GM23248 (cell line): ENCODE data around the gene NFAT5. TPM values are rescaled to one million over a fixed set of nuclear protein-coding genes. Genes with fewer than 3 reads are reported as not detected.
"Not testable (repeated sequence)": the region's sequence is repeated elsewhere in the genome, so short reads cannot be mapped to it uniquely, and the experiment has no call there.

ENCODE experiments used
- DNase-seq: peaks from one replicate; pipeline ENCODE4 v3.0.0-alpha.2; 2015
- H2AFZ ChIP-seq: fragments of 200-600 bp; sonication (generic); 2 replicates; pipeline ENCODE4 v1.6.1; 2016; ENCODE audit warnings: antibody characterized with exemption
- H3F3A ChIP-seq: fragments of 200-600 bp; sonication (generic); 2 replicates; pipeline ENCODE4 v1.6.1; 2016; ENCODE audit warnings: mild to moderate bottlenecking, antibody characterized with exemption, mixed run types; ENCODE audit not compliant: insufficient read depth
- H3K27ac ChIP-seq: fragments of 200-600 bp; sonication (generic); 2 replicates; pipeline ENCODE4 v1.5.1; 2016; ENCODE audit warnings: mild to moderate bottlenecking
- H3K27me3 ChIP-seq: fragments of 200-600 bp; sonication (generic); replicated peaks from 2 replicates; pipeline ENCODE4 v1.6.1; 2016; ENCODE audit warnings: mild to moderate bottlenecking; ENCODE audit not compliant: insufficient read depth
- H3K36me3 ChIP-seq: fragments of 200-600 bp; sonication (generic); 2 replicates; pipeline ENCODE4 v1.6.1; 2016; ENCODE audit warnings: low read depth, mild to moderate bottlenecking
- H3K4me1 ChIP-seq: fragments of 200-600 bp; sonication (generic); 2 replicates; pipeline ENCODE4 v1.6.1; 2016; ENCODE audit warnings: mild to moderate bottlenecking; ENCODE audit not compliant: insufficient read depth
- H3K4me2 ChIP-seq: fragments of 200-600 bp; sonication (generic); one replicate; pipeline ENCODE4 v1.6.1; 2016; ENCODE audit warnings: mild to moderate bottlenecking; ENCODE audit not compliant: unreplicated experiment
- H3K4me3 ChIP-seq: fragments of 200-600 bp; sonication (generic); 2 replicates; pipeline ENCODE4 v1.5.1; 2016; ENCODE audit warnings: mild to moderate bottlenecking
- H3K79me2 ChIP-seq: fragments of 200-600 bp; sonication (generic); 2 replicates; pipeline ENCODE4 v1.6.1; 2016; ENCODE audit warnings: mild to moderate bottlenecking; ENCODE audit not compliant: insufficient read depth
- H3K9ac ChIP-seq: fragments of 200-600 bp; sonication (generic); 2 replicates; pipeline ENCODE4 v1.6.1; 2016; ENCODE audit warnings: mild to moderate bottlenecking
- H3K9me2 ChIP-seq: fragments of 200-600 bp; sonication (generic); 2 replicates; pipeline ENCODE4 v1.6.1; 2016; ENCODE audit warnings: mixed run types, mild to moderate bottlenecking, moderate library complexity; ENCODE audit not compliant: insufficient read depth
- H3K9me3 ChIP-seq: fragments of 200-600 bp; sonication (generic); one replicate; pipeline ENCODE4 v1.6.1; 2017; ENCODE audit warnings: low read depth
- H4K20me1 ChIP-seq: fragments of 200-600 bp; sonication (generic); 2 replicates; pipeline ENCODE4 v1.6.0; 2016; ENCODE audit not compliant: insufficient read depth
- EZH2 ChIP-seq: fragments of 200-600 bp; sonication (generic); IDR thresholded peaks from 2 replicates; pipeline ENCODE4 v1.6.1; 2018; ENCODE audit warnings: antibody characterized with exemption, mild to moderate bottlenecking; ENCODE audit not compliant: insufficient read depth, poor library complexity, severe bottlenecking
- EZH2phosphoT487 ChIP-seq: fragments of 200-600 bp; sonication (generic); IDR thresholded peaks from 2 replicates; pipeline ENCODE4 v1.6.1; 2018; ENCODE audit warnings: antibody characterized with exemption, moderate library complexity, mild to moderate bottlenecking, low read depth; ENCODE audit not compliant: insufficient read depth
- WGBS, 2 experiments: methylation state at CpG; one replicate each; pipeline ENCODE4 v1.1.6; 2015 to 2017; ENCODE audit warnings: low lambda C conversion rate in 2 of 2, low coverage in 1 of 2; ENCODE audit errors: missing lambda C conversion rate in 2 of 2; 5-methylcytosine and 5-hydroxymethylcytosine counted together
- in situ Hi-C: fragments of 300-500 bp; cut with MboI; formaldehyde crosslinking; loops from 2 replicates; pipeline ENCODE4 v1.15.0; 2020
- polyA plus RNA-seq: library from polyadenylated mRNA; unstranded; fragments of >200 nt; fragmentation: Nextera tagmentation; extraction: Ambion mirVana; gene quantifications from 2 replicates; pipeline ENCODE4 v1.2.1, GENCODE V29; 2016
- total RNA-seq: library from RNA; depleted of rRNA; stranded (reverse); fragments of >200 nt; shearing (Covaris generic); gene quantifications from 2 replicates; pipeline ENCODE4 v1.2.3, GENCODE V29; 2014

The NFAT5 gene
- total and polyA plus RNA-seq, 2 experiments from 2014 or later, result 8.0 to 9.8 TPM

DNA sequence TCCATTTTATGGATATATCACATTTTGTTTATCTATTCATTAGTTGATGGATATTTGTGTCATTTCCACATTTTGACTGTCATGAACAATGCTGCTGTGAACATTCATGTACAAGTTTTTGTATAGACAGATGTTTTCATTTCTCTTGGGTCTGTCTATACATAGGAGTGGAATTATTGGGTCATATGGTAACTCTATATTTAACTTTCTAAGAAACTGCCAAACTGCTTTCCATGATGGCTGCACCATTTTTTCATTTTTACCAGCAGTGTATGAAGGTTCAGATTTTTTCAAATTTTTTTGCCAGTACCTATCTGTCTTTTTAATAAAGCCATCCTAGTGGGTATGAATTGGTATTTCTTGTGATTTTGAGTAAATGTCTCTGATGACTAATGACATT lies 15.5 kb downstream of the NFAT5 start:
- Histone ChIP-seq H4K20me1 (peaks cover 23% of the 10 kb centered on the region), H3K4me2 (no peak overlapping the region), H3K9ac (no peak overlapping the region), H3F3A (peaks cover 13% of the 10 kb centered on the region), H2AFZ (no peak overlapping the region), H3K4me1 (0 out of 2 replicates have a peak, but pooled peaks cover 8% of the 10 kb centered on the region), H3K36me3 (peaks cover 9% of the 10 kb centered on the region; the same call in 1 of the 2 replicates), H3K9me3 (no peaks in the 10 kb centered on the region), H3K79me2 (peaks cover 100% of the 10 kb centered on the region), H3K27ac (no peak overlapping the region), H3K9me2 (no peaks in the 10 kb centered on the region), H3K27me3 (no peaks in the 10 kb centered on the region), H3K4me3 (no peak overlapping the region)
- in situ Hi-C loops, result no loop called here
- DNase-seq, result no peak
- TF ChIP-seq EZH2phosphoT487, result no peak

DNA sequence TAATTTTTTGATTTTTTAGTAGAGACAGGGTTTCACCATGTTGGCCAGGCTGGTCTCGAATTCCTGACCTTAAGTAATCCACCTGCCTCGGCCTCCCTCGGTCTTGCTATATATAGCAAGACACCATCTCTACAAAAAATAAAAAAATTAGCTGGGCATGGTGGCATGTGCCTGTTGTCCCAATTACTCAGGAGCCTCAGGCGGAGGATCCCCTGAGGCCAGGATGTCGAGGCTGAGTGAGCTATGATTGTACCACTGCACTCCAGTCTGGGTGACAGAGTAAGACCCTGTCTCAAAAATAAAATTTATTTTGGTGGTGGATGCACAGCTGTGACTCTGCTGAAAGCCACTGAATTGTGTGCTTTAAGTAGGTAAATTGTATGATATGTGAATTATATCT lies 18.7 kb downstream of the NFAT5 start:
- in situ Hi-C loops, H3K4me1 ChIP-seq, DNase-seq, H3K9ac ChIP-seq, H3K4me3 ChIP-seq, H3K27me3 ChIP-seq, H3K27ac ChIP-seq, H3K9me3 ChIP-seq, H3K4me2 ChIP-seq, H2AFZ ChIP-seq, H3K9me2 ChIP-seq: not testable (repeated sequence)
- H3K79me2 ChIP-seq, result peaks cover 100% of the 10 kb centered on the region
- peaks cover 15% of the 10 kb centered on the region; the same call in 1 of the 2 replicates for H4K20me1 ChIP-seq
- H3F3A ChIP-seq, result peaks cover 15% of the 10 kb centered on the region
- H3K36me3 ChIP-seq, result peaks cover 12% of the 10 kb centered on the region; the same call in 1 of the 2 replicates
- 95 to 99% methylated on average over 5 of the region's 5 CpGs for WGBS, 2 experiments

DNA sequence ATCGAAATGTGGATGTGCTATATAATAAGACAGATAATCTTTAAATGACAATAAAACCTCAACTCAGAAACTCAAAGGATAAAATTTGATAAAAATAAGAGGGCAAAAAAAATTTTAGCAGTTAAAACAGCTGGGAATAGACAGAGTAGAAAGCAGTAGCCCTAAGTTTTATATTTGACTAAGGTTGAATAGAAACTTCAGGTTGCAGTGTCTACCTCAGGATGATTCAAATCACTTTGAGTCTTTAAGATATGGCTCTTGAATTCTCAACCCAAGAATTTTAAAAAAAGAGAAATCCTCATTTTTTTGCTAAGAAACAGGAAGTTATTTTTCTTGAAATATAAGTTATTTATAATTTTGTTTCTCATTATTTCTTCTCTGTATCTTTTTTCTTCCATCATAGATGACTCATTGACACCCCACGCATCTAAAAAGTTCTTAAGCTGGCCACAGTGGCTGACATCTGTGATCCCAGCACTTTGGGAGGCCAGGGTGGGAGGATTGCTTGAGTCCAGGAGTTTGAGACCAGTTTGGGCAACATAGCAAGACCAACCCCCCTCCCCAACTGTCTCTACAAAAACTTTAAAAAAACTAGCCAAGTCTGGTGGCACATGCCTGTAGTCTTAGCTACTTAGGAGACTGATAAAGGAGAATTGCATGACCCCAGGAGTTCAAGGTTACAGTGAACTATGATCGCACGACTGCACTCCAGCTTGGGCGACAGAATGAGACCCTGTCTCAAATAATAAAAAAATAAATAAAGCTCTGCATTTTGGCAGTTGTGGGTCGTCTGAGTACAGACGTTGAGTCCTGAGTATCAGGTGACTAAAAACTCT lies 23.9 kb downstream of the NFAT5 start:
- no peak for DNase-seq
- Histone ChIP-seq H3K27ac (no peak overlapping the region), H3K9ac (no peak overlapping the region), H3K4me3 (no peak overlapping the region), H3K4me2 (no peak overlapping the region), H3K4me1 (peaks cover 23% of the 10 kb centered on the region), H3K79me2 (peaks cover 100% of the 10 kb centered on the region), H3F3A (peaks cover 36% of the 10 kb centered on the region), H2AFZ (no peak overlapping the region), H3K9me2 (no peaks in the 10 kb centered on the region), H3K36me3 (peaks cover 7% of the 10 kb centered on the region; the same call in 1 of the 2 replicates), H3K27me3 (no peaks in the 10 kb centered on the region), H3K9me3 (no peaks in the 10 kb centered on the region), H4K20me1 (peaks cover 11% of the 10 kb centered on the region; the same call in 1 of the 2 replicates)
- TF ChIP-seq EZH2phosphoT487 (no peak), EZH2 (no peak)
- 89 to 91% methylated on average over 7 of the region's 7 CpGs for WGBS, 2 experiments
- in situ Hi-C loops, result no loop called here

DNA sequence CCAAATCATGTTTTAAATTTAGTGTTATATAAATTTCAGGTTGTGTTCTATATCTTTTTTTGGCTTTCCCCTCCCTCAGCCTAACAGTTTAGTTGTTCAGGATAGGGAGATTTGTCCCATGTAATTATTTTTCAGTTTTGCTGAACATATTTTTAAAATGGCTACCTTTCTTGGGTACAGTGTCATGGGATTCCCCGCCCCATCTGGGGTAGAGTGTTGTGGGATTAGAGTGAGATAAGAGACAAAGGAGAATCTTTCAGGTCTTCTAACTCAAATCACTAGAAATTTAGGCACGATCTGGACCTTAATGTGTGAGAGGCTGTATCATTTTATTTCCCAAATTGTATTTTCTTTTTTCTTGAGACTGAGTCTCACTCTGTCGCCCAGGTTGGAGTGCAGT lies 24.8 kb downstream of the NFAT5 start:
- H3K27ac ChIP-seq, result no peak overlapping the region
- H3K9me2 ChIP-seq, result no peaks in the 10 kb centered on the region
- 95 to 100% methylated on average over 3 of the region's 3 CpGs for WGBS, 2 experiments
- H3K36me3 ChIP-seq, result peaks cover 4% of the 10 kb centered on the region; the same call in 1 of the 2 replicates
- H3K4me2 ChIP-seq, result no peak overlapping the region
- no peak overlapping the region for H3K4me3 ChIP-seq
- DNase-seq, result no peak
- no peaks in the 10 kb centered on the region for H3K9me3 ChIP-seq
- peaks cover 34% of the 10 kb centered on the region for H3F3A ChIP-seq
- TF ChIP-seq EZH2phosphoT487 (no peak), EZH2 (no peak)
- in situ Hi-C loops, result no loop called here
- peaks cover 100% of the 10 kb centered on the region for H3K79me2 ChIP-seq
- peaks cover 11% of the 10 kb centered on the region; the same call in 1 of the 2 replicates for H4K20me1 ChIP-seq
- H3K27me3 ChIP-seq, result no peaks in the 10 kb centered on the region
- H3K4me1 ChIP-seq, result peaks cover 25% of the 10 kb centered on the region
- H3K9ac ChIP-seq, result no peak overlapping the region
- H2AFZ ChIP-seq, result no peak overlapping the region
